ENCODE measurements around the gene EBF4. TPM values are rescaled to one million over a fixed set of nuclear protein-coding genes. Genes with fewer than 3 reads are reported as not detected.

Gene EBF4
- total and polyA plus RNA-seq, 2 of the 8 experiments (the other 6 are each of a cell fraction or from before 2014, with no cell fraction given), result 1.2 to 2.9 TPM

DNA sequence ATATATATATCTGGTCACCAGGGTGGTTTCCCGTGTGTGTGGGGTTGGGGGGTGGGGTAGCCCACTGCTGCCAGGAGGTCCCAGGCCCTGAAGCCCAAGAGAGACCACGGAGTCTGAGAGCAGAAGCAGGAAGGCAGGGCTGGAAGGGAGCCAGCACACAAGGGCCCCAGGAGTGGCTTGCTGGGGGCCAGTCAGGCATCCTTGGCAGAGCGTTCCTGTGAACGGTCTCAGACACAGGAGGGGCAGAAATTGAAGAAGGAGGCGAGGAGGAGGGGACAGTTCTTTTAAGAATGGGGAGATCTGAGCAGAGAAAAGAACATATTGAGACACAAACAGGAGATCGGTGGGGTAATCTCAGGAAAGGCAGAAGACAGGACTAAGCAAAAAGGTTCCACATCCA is 1.9 kb upstream of the EBF4 start:
- no peak for DNase-seq (ENCODE audit: low read depth in 1 of 2, low spot score in 2 of 2)
- TF ChIP-seq RNF2 (IDR thresholded peaks at IDR 0.05; ENCODE audit: borderline replicate concordance, low read depth, low read length, missing control alignments, poor library complexity, severe bottlenecking) (no peak), PHF8 (conservative IDR thresholded peaks at IDR 0.05; ENCODE audit: low read depth, low read length) (no peak), CHD2 (IDR thresholded peaks at IDR 0.05; ENCODE audit: low read length) (no peak), SAP30 (IDR thresholded peaks at IDR 0.05; ENCODE audit: insufficient read depth, insufficient replicate concordance, low read length) (no peak), MAFK (IDR thresholded peaks at IDR 0.05; ENCODE audit: low read depth, low read length) (no peak), JUND (IDR thresholded peaks at IDR 0.05; ENCODE audit: low read length) (no peak), HDAC2 (IDR thresholded peaks at IDR 0.05; ENCODE audit: borderline replicate concordance in 1 of 2, low read depth in 2 of 2, low read length in 2 of 2) (no peak), SRF (IDR thresholded peaks at IDR 0.05; ENCODE audit: low read depth, low read length) (no peak), CREB1 (IDR thresholded peaks at IDR 0.05) (no peak), HDAC6 (IDR thresholded peaks at IDR 0.05; ENCODE audit: low read depth, low read length) (no peak), TCF12 (IDR thresholded peaks at IDR 0.05; ENCODE audit: low read depth, low read length) (no peak), CBX5 (IDR thresholded peaks at IDR 0.05; ENCODE audit: low read depth, low read length) (no peak), CHD1 (IDR thresholded peaks at IDR 0.05; ENCODE audit: low read depth, low read length) (no peak), RXRA (IDR thresholded peaks at IDR 0.05; ENCODE audit: insufficient read depth, low read depth, low read length) (no peak), SP1 (IDR thresholded peaks at IDR 0.05; ENCODE audit: low read depth, low read length) (no peak)

More for the DNA sequence above, 1.9 kb upstream of the EBF4 start:
- H3K4me3 ChIP-seq (ENCODE audit: extremely low read depth in 1 of 4, insufficient read depth in 2 of 4, low read depth in 3 of 4, low read length in 4 of 4), result no peak overlapping the region
- H3K23me2 ChIP-seq (ENCODE audit: low read depth, low read length), result peaks cover 3% of the 10 kb centered on the region; the same call in 1 of the 2 replicates
- no peak overlapping the region for H4K5ac ChIP-seq (ENCODE audit: insufficient read length, low read depth, low read length)
- H4K8ac ChIP-seq (ENCODE audit: extremely low read depth, insufficient read depth, low read length), result no peak overlapping the region
- H3K79me2 ChIP-seq (ENCODE audit: control insufficient read depth in 1 of 2, insufficient read depth in 2 of 2, low read length in 2 of 2), result no peaks in the 10 kb centered on the region
- no peaks in the 10 kb centered on the region; a peak in 1 of 8 replicates for H3K36me3 ChIP-seq (ENCODE audit: control insufficient read depth in 2 of 4, insufficient read depth in 4 of 4, low read length in 3 of 4)
- H2BK15ac ChIP-seq (ENCODE audit: low read length), result no peak overlapping the region
- H4K20me1 ChIP-seq (replicated peaks in 1 of 2; ENCODE audit: control insufficient read depth in 1 of 2, insufficient read depth in 2 of 2, low read length in 2 of 2), result peaks cover 5 to 7% of the 10 kb centered on the region in 2 experiments
- no peak overlapping the region for H3K14ac ChIP-seq (ENCODE audit: insufficient read length)
- peaks cover 3 to 29% (median 11%) of the 10 kb centered on the region in 4 experiments for H3K4me1 ChIP-seq (replicated peaks in 1 of 4; ENCODE audit: control insufficient read depth in 3 of 4, insufficient read depth in 4 of 4, low read length in 3 of 4)
- H4K91ac ChIP-seq (replicated peaks; ENCODE audit: insufficient read length, low read length), result no peak overlapping the region
- no peaks in the 10 kb centered on the region for H3K9me3 ChIP-seq (ENCODE audit: insufficient read depth in 2 of 2, low read depth in 1 of 2, low read length in 1 of 2)
- no peak overlapping the region for H3K4ac ChIP-seq (replicated peaks; ENCODE audit: insufficient read length, low read depth, low read length)
- CTCF ChIA-PET (ENCODE audit: partially characterized antibody), result interaction anchor here (1.2 to 9.2 kb wide), 6 partner anchors 8 to 99 kb away, joined by 3 to 151 read pairs (median 40); no protein-coding TSS in a partner anchor
- no peak overlapping the region for H3K27ac ChIP-seq (ENCODE audit: low read depth, low read length)
- H3K23ac ChIP-seq (ENCODE audit: insufficient read length), result no peak overlapping the region
- no peak overlapping the region for H2AFZ ChIP-seq (ENCODE audit: low read length)
- no peak overlapping the region for H3K9ac ChIP-seq (replicated peaks in 1 of 4; ENCODE audit: extremely low read depth in 1 of 4, low read depth in 3 of 4, low read length in 3 of 4)
- H3K4me2 ChIP-seq (ENCODE audit: insufficient read depth in 1 of 2, low read depth in 2 of 2, low read length in 2 of 2), result no peak overlapping the region
- no peak overlapping the region; the same call in 1 of the 2 replicates for H2AK5ac ChIP-seq (ENCODE audit: low read depth, low read length)
- H3K27me3 ChIP-seq (replicated peaks in 1 of 4; ENCODE audit: control insufficient read depth in 3 of 4, extremely low read depth in 1 of 4, insufficient read depth in 3 of 4, low read length in 3 of 4), result peaks cover 52 to 69% (median 66%) of the 10 kb centered on the region in 4 experiments
- no peak overlapping the region for H2BK120ac ChIP-seq (replicated peaks; ENCODE audit: low read depth, low read length)
- H3K56ac ChIP-seq (replicated peaks; ENCODE audit: insufficient read length, low read depth, low read length), result no peak overlapping the region
- FAIRE-seq, result no peak
- POLR2A ChIA-PET (ENCODE audit: partially characterized antibody), result no interaction called here
- no peak overlapping the region for H2BK20ac ChIP-seq (ENCODE audit: low read length)
- no peak overlapping the region for H2BK12ac ChIP-seq (ENCODE audit: low read depth, low read length)
- 80% methylated on average over 6 of the region's 6 CpGs; no CpG with 5 or more reads in 1 of the 2 experiments for WGBS, 2 experiments (ENCODE audit: extremely low coverage in 1 of 2, insufficient coverage in 1 of 2, insufficient read length in 1 of 2, insufficient replicate concordance in 2 of 2, low coverage in 1 of 2, low lambda C conversion rate in 2 of 2, missing lambda C conversion rate in 1 of 2)
- H3K18ac ChIP-seq (ENCODE audit: extremely low read depth, low read length), result no peak overlapping the region
- H2BK5ac ChIP-seq (ENCODE audit: low read depth, low read length), result no peak overlapping the region
- no peaks in the 10 kb centered on the region for H3K79me1 ChIP-seq (ENCODE audit: low read depth, low read length)

Measured in H1 (cell line).